Left ventricle myocardium superior (tissue), 1 donor: ENCODE measurements around the gene GALM. TPM values are rescaled to one million over a fixed set of nuclear protein-coding genes. Genes with fewer than 3 reads are reported as not detected.
A peak's percentile ranks its signal among the peaks of the same experiment; 100 is the strongest.
"Not testable (repeated sequence)": the region's sequence is repeated elsewhere in the genome, so short reads cannot be mapped to it uniquely, and the experiment has no call there.

ENCODE experiments used
- ATAC-seq: fragments of 200-7000 bp; cut with Tn5 transposase; one replicate; pipeline ENCODE4 v1.9.1; 2020; ENCODE audit warnings: mild to moderate bottlenecking, moderate library complexity
- DNase-seq: peaks from one replicate; pipeline ENCODE4 v3.0.0-alpha.2; 2020
- intact Hi-C: fragments of 100-400 bp; cut with micrococcal nuclease; formaldehyde crosslinking; loops from one replicate; pipeline ENCODE4 v1.11.0; 2022
- total RNA-seq: library from RNA; stranded (reverse); fragmentation: NEBNext Ultra II Directional; extraction: Animal tissue kit (Norgen Biotek cat#: 25700); gene quantifications from one replicate; pipeline ENCODE4 v1.2.1, GENCODE V29; 2021
- donor health status: DM: no; HTN: yes; CAD: no; lungs with severe emphysema.

The GALM gene
- total RNA-seq, 1 donor from 2014 or later, result 16.9 TPM

DNA sequence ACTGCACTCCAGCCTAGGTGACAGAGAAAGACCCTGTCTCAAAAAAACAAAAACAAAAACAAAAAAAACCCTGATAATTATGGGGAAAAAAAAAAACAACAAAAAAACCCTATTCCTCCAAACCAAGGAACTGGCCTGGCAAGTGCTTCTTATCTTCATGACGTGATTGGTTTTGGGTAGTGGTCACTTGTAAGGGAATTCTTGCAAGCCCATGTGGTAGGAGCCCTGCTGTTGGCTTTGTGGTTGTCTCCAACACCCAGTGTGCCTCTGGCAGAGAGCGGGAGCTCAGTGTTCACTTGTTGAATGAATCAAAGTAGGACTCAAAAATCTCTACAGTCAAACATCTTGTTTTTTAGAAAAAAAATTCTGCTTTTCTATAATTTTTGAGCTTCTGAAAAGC lies 6.0 kb downstream of the GALM start:
- DNase-seq, result no peak
- intact Hi-C loops, result no loop called here
- ATAC-seq, result no peak

DNA sequence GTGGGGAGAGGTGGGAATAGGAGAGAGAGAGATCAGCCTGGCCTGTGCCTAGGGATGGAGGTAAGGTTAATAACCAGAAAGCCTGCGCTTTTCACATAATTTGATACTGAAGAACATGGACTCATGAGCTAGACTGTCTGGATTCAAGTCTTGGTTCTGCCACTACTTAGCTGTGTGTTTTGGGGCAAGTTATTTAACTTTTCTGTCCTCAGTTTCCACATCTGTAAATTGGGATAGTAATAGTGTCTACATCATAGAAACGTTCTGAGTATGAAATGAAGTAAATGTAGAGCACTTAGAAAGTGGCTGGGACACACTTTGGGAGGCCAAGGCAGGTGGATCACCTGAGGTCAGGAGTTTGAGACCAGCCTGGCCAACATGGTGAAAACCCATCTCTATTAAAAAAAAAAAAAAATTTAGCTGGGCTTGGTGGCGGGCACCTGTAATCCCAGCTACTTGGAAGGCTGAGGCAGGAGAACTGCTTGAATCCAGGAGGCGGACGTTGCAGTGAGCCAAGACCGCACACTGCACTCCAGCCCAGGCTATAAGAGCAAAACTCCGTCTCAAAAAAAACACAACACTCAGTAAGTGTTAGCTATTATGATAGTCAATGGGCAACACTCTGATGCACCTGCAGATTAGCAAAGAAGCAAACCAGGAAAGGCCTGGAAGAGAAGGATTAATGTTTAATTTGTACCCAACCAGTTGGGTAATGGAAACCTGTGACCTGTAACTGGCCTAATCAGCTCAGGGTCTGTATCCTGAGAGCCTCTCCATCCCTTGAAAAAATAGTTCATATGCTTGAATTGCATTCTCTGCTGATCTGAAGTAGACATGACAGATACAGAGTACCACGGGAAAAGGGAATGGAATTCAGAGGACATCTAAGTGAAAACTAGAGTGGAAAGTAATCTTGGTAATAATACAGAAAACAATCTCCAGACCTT lies 6.8 kb downstream of the GALM start:
- intact Hi-C loops, result no loop called here
- DNase-seq (no peak), ATAC-seq (no peak)

DNA sequence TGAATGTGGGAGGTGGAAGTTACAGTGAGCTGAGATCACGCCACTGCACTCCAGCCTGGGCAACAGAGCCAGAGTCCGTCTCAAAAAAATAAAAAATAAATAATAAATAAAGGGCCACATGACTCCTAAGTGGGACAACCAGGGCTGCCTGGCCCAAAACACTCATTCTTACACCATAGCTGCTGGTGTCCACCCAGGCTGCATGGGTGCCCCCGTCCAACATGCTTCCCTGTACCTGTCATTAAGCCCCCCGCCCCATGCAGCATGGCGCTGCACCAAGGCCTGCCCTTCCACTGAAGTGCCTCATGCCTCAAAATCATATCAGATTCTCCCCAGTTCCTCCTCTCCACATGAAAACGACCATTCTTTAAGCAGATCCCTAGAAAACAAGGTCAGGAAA lies 10.8 kb downstream of the GALM start:
- no peak for ATAC-seq
- DNase-seq, result no peak
- intact Hi-C loops, result no loop called here

DNA sequence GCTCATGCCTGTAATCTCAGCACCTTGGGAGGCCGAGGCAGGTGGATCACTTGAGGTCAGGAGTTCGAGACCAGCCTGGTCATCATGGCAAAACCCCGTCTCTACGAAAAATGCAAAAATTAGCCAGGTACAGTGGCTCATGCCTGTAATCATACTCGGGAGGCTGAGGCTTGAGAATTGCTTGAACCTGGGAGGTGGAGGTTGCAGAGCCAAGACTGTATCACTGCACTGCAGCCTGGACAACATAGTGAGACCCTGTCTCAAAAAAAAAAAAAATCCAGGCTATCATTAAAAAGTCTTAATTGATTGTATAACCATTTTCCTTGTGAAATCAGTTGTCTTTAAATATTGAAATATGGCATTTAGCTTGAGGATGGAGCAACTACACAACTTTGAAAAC lies 15.0 kb downstream of the GALM start:
- ATAC-seq, intact Hi-C loops, DNase-seq: not testable (repeated sequence)

DNA sequence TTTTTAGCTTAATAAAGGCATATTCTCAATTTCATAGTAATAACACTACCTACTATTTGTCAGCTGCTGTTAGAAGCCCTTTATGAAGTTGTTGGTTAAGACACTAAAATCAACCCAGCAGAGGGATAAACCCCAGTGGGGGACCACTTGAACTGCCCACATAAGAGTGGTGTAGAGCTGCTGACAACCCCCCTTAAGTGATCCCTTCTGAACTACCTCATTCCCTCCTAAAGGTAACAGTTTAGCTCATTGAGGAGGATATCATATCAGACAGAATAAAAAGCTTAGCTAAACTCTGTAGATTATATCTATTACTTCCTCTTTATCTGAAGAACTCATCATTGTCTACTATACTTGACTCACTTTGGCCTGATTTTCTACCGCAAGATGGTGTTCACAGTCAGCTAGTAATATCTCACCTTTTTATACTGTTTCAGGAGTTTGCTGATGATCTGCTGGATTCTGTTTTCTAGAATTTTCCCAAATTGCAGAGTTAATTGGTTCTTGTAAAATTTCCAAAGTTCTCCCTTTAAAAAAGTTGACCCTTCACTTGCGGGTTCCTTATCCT lies 16.2 kb downstream of the GALM start:
- ATAC-seq, result no peak
- intact Hi-C loops, result no loop called here

DNA sequence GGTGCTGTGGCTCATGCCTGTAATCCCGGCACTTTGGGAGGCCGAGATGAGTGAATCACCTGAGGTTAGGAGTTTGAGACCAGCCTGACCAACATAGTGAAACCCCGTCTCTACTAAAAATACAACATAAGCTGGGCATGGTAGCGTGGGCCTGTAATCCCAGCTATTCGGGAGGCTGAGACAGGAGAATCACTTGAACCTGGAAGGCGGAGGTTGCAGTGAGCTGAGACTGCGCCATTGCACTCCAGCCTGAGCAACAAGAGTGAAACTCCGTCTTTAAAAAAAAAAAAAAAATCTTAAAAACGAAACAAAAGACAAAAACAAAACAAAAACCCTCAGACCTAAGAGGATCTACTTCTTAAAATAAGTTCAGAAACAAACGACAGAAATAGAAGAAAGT lies 16.7 kb downstream of the GALM start:
- DNase-seq, intact Hi-C loops, ATAC-seq: not testable (repeated sequence)

More for the DNA sequence above, 16.2 kb downstream of the GALM start:
- DNase-seq, result no peak

DNA sequence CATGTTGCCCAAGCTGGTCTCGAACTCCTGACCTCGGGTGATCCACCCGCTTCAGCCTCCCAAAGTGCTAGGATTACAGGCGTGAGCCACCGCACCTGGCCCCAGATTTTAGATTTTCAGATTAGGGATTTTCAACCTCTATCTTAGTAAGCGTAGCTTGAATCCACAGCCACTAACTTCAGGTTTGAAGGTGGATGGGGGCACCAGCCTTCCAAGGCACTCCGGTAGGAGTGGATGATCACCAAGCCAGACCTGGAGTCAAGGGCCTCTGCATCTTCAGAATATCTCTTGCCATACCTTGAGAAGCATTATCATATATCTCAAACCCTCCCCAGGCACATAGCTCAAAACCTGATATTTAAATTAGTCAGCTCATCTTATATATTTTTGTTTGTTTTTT lies 17.9 kb downstream of the GALM start:
- ATAC-seq (no peak), DNase-seq (no peak)
- intact Hi-C loops, result no loop called here

DNA sequence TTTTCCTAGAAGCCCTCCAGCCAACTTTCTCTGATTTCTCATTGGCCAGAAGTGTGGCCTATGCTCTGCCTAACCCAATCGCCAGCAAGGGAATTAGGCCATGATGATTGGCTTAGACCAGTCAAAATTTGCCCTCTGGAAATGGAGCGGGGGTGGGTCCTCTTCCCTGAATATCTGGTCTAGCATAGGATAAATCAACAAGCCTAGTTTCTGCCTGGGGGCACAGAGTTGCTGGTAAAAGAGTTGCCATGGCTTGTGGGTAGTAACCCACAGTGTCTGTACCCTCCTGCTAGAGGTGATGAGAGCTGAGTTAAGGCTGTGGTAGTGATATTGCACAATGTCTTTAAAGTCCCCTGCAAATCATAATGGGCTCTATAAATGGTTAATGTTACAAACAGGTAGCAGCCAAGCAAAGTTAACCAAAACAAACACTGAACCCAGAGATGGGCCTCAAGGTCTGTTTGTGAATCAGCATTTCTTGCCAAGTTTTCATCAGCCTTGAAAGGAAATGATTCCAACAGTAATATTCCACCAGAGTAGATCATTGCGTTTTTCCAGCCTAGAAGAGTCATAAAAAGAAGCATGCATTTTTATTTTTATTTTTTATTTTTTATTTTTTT lies 19.3 kb downstream of the GALM start:
- intact Hi-C loops, result no loop called here
- ATAC-seq (no peak), DNase-seq (no peak)

DNA sequence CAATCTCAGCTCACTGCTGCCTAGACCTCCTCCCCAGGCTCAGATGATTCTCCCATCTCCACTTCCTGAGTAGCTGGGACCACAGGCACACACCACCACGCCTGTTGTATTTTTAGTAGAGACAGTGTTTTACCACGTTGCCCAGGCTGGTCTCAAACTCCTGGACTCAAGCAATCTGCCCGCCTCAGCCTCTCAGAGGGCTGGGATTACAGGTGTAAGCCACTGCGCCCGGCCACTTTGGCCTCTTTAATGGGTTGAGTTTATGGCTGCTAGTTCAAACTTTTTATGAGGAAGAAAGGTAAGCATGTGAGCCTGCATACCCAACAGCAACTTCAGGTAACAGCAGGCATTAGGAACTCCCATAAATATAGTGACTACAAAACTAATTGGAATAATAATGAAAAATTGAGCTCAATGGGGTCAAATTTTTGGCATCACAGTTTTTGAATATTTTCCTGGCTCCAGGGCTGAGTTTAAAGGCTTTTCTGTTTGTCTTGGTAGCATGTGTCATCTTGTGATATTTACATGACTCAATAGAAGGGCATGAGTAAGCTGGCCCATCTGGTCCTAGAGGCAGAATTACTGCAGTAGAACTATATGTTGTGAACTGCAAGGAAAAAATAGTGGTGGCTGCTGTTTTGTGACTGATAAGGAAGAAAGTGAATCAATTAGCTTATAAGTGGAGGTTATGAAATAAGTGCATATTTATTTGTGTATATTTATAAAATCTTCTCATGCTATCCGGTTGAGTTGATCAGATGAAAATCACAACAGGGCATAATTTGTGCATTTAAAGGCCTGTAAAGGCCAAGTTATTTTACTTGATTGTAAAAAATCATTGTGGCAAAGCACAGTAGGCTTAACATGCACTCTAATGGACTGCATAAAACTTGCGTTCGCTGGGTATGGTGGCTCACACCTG lies 24.8 kb downstream of the GALM start:
- no peak for ATAC-seq
- intact Hi-C loops, result no loop called here
- DNase-seq, result no peak

DNA sequence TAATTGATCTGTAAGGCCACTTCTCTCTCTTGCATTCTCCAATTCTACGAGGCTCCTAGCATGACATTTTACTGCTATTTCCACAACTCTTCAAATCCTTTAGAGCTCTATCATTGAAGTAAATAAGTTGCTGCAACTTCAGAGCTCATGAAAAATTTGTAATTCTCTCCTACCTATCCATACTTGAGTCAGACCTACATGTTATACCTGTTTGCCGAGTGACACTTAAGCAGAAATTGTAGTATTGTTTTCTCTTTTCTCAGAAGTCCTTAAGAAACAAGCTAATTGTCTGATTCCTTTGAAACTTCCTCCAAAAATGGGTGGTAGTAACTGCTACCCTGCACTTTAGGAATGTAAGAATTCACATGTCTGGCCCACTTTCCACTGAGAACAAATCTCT lies 26.1 kb downstream of the GALM start:
- DNase-seq (no peak), ATAC-seq (no peak)
- intact Hi-C loops, result no loop called here

DNA sequence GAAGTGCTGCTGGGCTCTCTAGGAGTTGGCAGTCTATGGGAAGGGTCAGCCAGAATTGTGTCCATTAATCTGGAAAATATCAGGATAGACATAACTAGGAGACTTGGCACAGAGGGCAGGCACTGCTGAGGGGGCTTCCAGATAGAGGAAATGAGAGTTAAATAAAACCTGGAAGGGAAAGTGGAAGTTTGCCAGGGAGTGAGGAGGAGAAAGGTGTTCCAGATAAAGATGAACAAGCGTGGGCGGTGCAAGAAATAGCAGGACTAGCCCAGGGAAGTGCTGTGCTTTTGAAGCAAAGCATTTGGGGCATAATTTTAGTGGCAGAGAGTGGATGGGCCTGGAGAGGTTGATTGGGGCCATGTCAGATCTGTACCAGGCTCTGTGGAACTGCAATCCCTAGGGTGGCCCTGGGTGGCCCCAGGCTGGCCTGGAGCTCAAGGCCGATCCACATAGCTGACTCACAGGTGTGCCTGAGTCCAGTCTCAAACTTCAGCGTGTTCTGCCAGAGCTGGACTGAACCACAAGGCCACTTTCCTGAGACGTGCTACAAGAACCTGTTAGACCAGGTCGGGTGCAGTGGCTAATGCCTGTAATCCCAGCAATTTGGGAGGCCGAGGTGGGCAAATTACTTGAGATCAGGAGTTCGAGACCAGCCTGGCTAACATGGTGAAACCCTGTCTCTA lies 26.9 kb downstream of the GALM start:
- intact Hi-C loops, result no loop called here
- ATAC-seq (no peak), DNase-seq (no peak)

DNA sequence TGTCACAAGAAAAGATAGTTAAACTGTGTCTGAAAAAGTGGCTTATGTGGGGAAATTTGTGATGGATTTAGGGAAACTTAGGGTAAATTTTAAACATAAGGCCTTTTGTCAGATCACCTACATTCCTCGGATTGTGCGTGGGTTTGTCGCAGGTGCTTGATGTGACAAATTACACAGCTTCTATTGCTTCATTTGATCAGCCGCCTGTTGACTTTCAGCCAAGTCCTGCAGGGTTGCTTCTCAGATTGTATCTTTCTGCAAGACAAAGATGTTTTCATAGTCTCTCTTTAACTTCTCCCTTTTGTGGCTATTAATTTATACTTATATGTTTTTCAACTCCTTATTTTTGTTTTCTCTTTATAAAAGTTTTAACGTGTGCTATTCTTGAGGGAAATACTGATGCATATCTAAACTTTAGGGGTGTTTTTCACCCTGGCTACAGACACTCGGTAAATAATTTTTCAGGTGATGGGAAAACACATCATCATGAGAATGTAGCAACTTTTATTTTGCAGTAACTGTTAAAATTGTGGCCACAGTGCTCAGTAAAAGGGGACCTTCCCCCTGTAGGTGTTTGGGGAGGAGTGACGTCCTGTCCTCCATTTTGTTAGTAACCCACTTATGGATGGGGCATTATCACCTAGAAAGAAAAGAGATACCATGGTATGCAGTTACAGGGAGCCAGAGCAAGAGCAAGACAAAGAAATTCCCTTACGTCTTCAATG lies 31.4 kb downstream of the GALM start:
- no peak for DNase-seq
- intact Hi-C loops, result no loop called here
- no peak for ATAC-seq

DNA sequence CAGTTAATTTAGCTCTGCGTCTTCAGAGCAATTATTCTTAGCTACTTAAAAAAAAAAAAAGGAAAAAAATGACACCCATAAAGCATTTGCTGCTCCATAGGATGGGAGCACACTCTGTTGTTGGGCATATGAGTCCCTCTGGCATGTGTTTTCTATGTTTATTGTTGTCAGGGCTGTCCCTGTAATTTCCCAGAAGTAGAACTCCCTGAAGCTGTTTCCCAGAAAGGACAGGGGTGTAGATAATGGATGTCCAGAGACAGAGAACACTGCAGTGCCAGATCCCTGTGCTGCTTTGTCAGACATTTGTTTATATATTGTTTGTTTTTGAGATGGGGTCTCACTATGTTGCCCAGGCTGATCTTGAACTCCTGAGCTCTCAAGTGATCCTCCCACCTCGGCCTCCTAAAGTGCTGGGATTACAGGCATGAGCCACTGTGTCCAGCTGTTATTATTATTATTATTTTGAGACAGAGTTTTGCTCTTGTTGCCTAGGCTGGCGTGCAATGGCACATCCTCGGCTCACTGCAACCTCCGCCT lies 32.6 kb downstream of the GALM start:
- intact Hi-C loops, result no loop called here
- DNase-seq (no peak), ATAC-seq (peak; percentile 50)

DNA sequence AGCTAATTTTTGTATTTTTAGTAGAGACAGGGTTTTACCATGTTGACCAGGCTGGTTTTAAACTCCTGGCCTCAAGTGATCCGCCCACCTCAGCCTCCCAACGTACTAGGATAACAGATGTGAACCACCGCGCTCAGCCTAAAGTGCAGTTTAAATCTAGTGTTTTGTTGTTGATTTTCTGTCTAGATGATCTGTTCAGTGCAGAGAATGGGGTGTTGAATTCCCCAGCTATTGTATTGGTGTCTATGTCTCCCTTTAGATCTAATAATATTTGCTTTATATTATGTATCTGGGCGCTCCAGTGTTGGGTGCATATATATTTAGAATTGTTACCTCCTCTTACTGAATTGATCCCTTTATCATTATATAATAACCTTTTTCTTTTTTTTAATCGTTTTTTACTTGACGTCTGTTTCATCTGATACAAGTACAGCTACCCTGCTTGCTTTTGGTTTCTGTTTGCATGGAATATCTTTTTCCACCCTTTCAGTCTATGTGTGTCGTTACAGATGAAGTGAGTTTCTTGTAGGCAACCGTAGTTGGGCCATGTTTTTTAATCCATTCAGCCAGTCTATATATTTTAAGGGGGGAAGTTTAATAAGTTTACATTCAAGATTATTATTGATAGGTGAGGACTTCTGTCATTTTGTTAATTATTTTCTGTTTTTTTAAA lies 34.3 kb downstream of the GALM start:
- DNase-seq (no peak), ATAC-seq (no peak)
- intact Hi-C loops, result no loop called here

DNA sequence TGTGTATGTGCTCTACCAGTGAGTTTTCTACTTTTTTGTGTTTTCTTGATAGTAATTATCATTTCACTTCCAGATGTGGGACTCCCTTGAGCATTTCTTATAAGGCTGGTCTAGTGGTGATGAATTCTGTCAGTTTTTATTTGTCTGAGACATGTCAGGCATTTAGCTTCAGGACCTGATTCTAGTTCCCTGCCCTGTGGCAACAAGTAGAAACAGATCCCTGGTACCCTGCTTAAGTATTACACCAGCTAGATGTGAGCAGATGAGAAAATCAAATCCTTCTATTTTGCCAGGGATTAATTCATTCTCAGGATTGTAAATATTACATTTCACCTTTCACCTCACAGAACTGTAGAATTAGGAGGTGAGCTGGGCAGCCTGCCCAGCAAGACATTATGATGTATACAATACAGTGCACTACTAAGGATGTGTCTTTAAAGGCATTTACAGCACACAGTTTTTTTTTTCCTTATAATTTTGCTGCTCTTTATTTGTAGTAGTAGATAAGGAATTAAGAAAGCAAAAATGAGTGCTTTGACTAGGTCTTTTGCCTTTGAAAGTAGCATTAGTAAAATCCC lies 35.1 kb downstream of the GALM start:
- intact Hi-C loops, result no loop called here
- DNase-seq (no peak), ATAC-seq (no peak)

DNA sequence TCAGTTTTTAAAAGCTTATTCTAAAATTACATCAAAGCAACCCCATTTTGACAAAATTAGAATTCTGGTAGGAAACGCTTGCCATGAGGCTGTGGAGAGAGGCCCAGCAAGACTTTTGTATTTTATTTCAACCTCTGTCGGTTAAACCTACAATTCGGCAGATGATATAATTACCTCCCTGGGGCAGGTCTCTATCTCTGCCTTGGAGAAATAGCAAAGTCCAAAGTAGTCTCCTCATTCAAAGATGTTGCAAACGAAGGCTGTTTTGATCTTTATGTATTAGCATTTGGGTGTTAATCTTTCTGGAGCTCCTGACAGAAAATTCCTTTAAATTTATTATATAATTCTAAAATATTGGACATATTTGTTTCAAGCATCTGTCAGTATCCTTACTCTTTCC lies 35.6 kb downstream of the GALM start:
- DNase-seq (no peak), ATAC-seq (no peak)
- intact Hi-C loops, result no loop called here

DNA sequence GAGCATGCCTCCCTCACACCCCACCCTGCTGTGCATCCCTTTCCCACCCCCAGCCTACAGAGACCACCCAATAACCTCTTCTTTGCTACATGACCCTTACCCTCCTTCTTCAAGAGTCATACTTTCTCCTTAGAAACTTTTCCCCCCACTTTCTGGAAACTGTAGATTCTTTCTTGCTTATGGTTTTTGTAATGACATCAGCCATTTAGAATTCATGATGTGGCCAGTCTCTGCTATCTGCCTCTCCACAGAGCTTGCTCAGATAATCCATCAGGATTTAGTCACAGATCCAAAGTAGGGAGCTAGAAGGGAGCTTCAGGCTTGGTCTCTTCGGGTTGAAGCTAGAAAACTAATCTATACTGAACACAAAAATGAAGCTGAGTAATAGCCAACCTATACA lies 36.5 kb downstream of the GALM start:
- no peak for ATAC-seq
- no peak for DNase-seq
- intact Hi-C loops, result no loop called here
